SIG-M5 (cell line): ENCODE results near the gene FAF1.

Experiments used
- DNase-seq: peaks from one replicate; lab custom pipeline; 2025; lab: John Stamatoyannopoulos, UW

FAF1 gene

DNA sequence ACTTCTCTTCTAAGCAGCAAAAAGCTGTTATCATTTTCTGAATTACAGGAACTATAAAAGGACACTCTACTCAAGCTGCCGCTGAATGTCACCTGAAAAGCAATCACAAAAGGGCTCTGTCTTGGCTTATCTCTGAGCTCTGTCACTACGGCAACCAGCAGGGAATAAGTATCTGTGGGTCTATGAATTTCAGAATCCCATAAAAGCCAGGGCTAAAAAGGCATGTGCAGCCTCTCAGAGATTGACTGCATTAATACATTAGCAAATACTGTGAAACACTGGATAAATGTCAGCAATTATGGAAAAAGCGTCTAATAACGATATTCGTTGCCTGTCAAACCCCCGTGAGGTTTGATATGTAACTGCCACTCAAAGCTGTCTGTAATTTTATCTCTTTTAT lies 326.6 kb downstream of the FAF1 start:
- DNase-seq, result no peak

DNA sequence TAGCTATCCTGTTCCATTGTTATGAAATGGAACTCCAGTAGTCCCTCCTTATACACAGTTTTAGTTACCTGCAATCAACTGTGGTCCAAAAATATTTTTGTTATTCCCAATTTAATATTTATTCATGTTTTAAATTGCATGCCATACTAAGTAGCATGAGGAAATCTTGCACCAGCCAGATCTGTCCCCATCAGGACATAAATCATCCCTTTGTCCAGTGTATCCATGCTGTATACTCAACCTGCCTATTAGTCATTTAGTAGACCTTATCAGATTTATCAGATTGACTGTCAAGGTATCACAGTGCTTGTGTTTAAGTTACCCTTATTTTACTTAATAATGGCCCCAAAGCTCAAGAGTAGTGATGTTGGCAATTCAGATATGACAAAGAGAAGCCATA lies 328.9 kb downstream of the FAF1 start:
- no peak for DNase-seq

GRCh38 chr1:50622259-50622658 lies 337.8 kb downstream of the FAF1 start:
- DNase-seq, result no peak

GRCh38 chr1:50620680-50621329 lies 339.3 kb downstream of the FAF1 start:
- DNase-seq, result no peak

DNA sequence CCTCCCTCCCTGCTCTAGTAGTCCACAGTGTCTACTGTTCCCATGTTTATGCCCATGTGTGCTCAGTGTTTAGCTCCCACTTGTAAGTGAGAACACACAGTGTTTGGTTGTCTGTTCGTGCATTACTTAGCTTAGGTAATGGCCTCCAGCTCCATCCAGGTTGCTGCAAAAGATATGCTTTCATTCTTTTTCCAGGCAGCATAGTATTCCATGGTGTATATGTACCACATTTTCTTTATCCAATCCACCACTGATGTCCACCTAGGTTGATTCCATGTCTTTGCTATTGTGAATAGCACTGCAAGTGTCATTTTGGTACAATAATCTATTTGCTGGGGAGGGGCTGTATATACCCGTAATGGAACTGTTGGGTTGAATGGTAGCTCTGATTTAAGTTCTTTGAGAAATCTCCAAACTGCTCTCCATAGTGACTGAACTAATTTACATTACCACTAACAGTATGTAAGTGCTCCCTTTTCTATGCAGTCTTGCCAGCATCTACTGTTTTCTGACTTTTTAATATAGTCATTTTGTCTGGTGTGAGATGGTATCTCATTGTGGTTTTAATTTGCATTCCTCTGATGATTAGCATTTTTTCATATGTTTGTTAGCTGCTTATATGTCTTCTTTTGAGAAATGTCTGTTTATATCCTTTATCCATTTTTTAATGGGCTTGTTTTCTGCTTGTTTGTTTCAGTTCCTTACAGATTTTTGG lies 344.9 kb downstream of the FAF1 start:
- no peak for DNase-seq

- DNase-seq, result no peak
These were observed 348.4 kb downstream of the FAF1 start for GRCh38 chr1:50611675-50612074.

GRCh38 chr1:50610563-50610962 lies 349.5 kb downstream of the FAF1 start:
- no peak for DNase-seq

GRCh38 chr1:50609508-50609907 lies 350.6 kb downstream of the FAF1 start:
- DNase-seq, result no peak

GRCh38 chr1:50605186-50605875 lies 354.7 kb downstream of the FAF1 start:
- no peak for DNase-seq

DNA sequence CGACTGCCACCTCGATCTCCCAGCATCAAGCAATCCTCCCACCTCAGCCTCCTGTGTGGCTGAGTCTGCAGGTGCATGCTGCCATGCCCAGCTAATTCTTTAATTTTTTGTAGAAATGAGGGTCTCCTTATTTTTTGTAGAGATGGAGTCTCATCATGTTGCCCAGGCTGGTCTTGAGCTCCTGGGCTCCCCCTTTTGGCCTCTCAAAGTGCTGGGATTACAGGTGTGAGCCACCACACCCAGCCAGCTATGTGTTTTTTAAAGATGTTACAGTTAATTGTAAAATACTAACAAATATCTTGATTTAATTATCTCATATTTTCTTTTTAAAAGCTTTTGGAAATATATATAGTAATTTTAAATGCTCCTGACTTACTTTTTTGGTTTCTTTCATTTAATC lies 355.5 kb downstream of the FAF1 start:
- no peak for DNase-seq

DNA sequence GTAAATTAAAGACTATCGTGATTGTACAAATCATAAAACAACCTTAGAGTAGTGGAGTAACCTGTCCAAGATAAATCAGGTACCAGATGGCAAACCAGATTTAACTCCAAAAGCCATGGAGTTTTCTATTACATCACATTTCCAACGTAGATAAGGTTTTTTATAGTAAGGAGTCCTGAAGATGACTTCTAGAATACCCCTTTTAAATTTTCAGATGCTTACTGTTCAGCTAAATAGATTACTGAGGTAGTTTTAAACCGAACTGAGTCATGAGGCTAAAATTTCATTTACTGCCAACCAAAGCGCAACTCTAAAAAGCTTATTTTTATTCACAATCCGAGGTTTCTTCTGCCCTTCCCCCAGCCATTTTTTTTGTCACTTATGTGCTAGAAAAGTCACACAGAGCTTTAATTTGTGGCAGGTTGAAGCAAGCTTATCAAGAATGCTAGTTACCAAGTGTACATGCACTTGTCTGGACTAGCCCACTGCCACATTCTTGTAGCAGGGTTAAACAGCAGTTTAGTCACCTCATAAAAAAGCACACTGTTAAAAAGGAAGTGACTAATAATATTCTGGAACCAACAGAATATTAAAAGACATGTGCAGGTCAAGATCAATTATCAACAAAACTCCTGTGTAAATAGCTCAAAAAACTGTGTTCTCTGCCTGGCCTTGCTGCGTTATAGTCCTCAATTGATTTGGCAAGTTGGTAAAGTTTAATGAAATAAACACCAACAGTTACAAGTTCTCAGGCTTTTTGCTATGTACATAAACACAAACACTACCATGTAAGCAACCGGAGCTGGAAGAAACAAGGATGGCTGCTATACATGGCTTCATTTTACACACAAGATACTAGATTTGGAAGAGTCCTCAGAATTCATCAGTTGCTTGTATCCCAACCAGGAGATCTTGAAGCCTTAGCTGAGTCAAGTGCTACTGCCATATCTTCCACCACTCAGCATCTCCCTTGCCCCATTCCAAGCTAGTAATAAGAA lies 356.5 kb downstream of the FAF1 start:
- no peak for DNase-seq

DNA sequence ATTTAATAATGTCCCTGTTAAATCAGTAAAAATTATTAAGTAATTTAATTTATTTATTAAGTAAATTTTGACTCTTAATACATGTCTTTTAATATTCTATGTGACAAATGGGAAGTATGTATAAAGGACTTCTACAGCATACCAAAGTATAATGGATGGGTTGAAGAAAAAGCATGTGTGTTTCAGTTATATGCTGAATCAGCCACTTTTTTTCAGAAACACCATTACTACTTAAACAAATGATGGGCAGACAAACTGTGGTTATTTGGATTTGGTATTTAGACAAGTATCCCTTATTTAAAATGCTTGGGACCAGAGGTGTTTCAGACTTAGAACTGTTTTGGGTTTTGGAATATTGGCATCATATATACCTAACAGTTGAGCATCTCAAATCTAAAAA lies 360.5 kb downstream of the FAF1 start:
- no peak for DNase-seq

GRCh38 chr1:50595874-50596273 lies 364.2 kb downstream of the FAF1 start:
- no peak for DNase-seq

- no peak for DNase-seq
These were observed 366.6 kb downstream of the FAF1 start for GRCh38 chr1:50593515-50593914.

DNA sequence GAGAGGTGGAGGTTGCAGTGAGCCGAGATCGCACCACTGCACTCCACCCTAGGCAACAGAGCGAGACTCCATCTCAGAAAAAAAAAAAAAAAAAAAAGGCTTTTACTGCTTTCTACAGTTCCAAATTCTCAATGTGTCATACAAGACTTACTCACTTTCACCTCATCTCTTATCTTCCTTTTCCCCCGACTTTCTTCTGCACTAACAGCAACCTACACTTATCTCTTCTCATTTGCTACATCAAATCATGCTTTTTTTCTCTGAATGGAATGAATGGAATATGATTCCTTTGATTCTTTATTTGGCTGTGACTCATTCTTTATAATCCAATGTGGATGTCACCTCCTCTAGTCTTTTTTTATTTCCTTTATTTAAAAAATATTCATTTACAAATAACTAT lies 368.5 kb downstream of the FAF1 start:
- DNase-seq, result no peak

GRCh38 chr1:50582346-50582745 lies 377.7 kb downstream of the FAF1 start:
- no peak for DNase-seq

DNA sequence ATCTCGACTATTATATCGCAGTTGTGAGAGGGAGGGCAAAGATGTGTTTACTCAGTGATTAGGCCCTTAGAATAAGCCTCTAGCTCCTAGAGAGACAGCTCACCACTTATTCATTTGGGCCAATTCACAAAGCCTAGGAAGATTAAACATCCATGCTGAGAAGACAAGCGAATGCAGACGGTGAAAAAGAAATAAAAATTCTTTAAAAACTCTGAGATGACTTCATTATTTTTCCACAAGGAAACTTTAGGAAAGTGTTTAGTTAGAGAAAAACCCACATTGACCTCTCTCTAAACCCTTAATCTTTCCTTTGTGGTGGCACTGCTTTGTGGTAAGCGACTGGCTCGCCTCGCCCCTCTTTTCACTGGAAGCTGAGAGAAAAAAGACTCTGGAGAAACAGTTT lies 390.0 kb downstream of the FAF1 start:
- DNase-seq, result no peak

DNA sequence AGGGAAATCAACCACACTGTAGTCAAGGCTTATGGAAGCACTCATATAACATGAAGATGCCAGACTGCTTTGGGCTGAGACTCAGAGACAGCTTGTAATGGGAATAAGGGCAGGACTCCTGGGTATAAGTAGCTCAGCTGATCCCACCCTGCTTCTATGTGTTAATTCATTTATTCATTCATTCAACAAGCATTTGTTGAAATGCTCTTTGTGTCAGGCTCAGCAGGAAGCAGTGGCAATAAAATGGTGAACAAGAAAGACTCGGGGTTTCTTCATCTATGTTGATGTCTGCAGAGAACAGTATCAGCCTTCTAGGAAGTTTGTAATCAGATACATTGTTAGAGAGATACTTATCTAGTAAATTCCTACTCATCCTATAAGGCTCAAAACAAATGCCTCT lies 391.3 kb downstream of the FAF1 start:
- DNase-seq, result no peak

DNA sequence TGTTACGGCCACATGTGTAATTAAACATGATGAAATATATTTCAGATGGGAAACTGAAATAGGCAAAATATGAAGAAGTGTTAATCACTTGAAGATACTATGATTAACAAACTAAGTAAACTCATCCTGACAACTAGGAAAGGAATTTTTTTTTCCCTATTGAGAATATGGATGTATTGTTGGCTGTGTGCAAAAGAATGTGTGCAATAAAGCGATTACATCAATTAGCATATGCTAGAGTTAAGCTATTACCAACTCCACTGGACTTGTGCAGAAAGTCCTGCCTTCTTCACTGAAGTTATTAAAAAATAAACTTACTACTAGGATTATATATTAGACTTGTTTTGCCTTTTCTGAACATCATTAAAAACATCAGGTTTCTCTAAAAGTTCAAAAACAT lies 393.7 kb downstream of the FAF1 start:
- no peak for DNase-seq

- no peak for DNase-seq
These were observed 395.6 kb downstream of the FAF1 start for GRCh38 chr1:50564417-50564816.

GRCh38 chr1:50562106-50562505 lies 398.0 kb downstream of the FAF1 start:
- DNase-seq, result no peak

DNA sequence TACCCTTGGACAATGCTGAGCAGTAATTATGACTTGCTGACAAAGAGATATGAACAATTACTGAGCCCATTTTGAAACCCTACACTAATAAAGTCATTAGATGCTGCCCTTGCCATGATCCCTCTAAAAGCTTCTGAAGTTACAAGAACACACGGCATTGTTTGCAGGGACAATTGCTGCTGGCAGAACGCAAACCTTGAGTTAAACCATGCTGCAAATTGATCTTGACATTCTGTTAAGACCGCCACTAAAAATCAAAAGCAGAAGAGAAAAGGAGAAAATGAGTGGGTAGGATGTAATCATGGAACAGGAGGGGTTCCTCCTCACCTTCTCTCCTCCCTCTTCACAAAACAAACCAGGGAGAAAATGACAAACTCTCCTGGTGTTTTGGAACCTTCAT lies 400.6 kb downstream of the FAF1 start:
- DNase-seq, result no peak
